HepG2 (cell line): ENCODE measurements around the gene TSPAN17. TPM values are rescaled to one million over a fixed set of nuclear protein-coding genes. Genes with fewer than 3 reads are reported as not detected.

Source experiments
- ATAC-seq: fragments of 200-7000 bp; cut with Tn5 transposase; 3 replicates; pipeline ENCODE4 v1.9.1; 2020; ENCODE audit warnings: mild to moderate bottlenecking, moderate library complexity
- BruUV-seq: library from RNA; stranded (reverse); fragments of 400-500 nt; replicated peaks from 2 replicates; lab custom pipeline; 2021; lab: Mats Ljungman, UMichigan
- CTCF ChIA-PET: fragments of 300-600 bp; formaldehyde crosslinking; extraction: SDS; loops from one replicate; lab custom pipeline; 2021; ENCODE audit warnings: low total read pairs, inconsistent platforms, low intra/inter-chr PET ratio; lab: Yijun Ruan, JAX
- POLR2A ChIA-PET: fragments of 350-600 bp; sonication (Branson Sonifier 250); formaldehyde crosslinking; loops from one replicate; lab custom pipeline; 2020; ENCODE audit warnings: antibody characterized with exemption, inconsistent platforms; lab: Yijun Ruan, JAX
- DNase-seq: peaks from one replicate; pipeline ENCODE4 v3.0.0-alpha.2; 2015; ENCODE audit warnings: low spot score
- FAIRE-seq: peaks from 3 replicates; lab custom pipeline; 2011; peaks lifted over from hg19 to GRCh38; lab: Jason Lieb, UNC
- H2AFZ ChIP-seq: one replicate; pipeline ENCODE4 v1.6.1; 2011; ENCODE audit warnings: low read length, inconsistent platforms
- H3K27ac ChIP-seq: fragments of 300-600 bp; 3 replicates; pipeline ENCODE4 v1.8.0; 2011; ENCODE audit warnings: mixed run types, mild to moderate bottlenecking, mixed read lengths, low read length, inconsistent platforms; ENCODE audit not compliant: insufficient read depth; ENCODE audit errors: extremely low read length
- H3K27me3 ChIP-seq, 2 experiments: fragments of 200-600 bp in 1 of 2; 2 replicates in 1 of 2; 3 replicates in 1 of 2; pipeline versions ENCODE4 v1.6.0 to v1.8.0; 2011; ENCODE audit warnings: low read length in 2 of 2, mild to moderate bottlenecking in 2 of 2, moderate library complexity in 2 of 2, inconsistent platforms in 1 of 2; ENCODE audit not compliant: insufficient read depth in 2 of 2, control insufficient read depth in 1 of 2
- H3K36me3 ChIP-seq, 2 experiments: fragments of 200-600 bp in 1 of 2; replicated peaks in 1 of 2; 2 replicates in 1 of 2; 3 replicates in 1 of 2; pipeline versions ENCODE4 v1.5.1 to v1.8.0; 2011; ENCODE audit warnings: low read length in 2 of 2, inconsistent platforms in 1 of 2; ENCODE audit not compliant: insufficient read depth in 2 of 2, control insufficient read depth in 1 of 2
- H3K4me1 ChIP-seq: 2 replicates; pipeline ENCODE4 v1.5.1; 2012; ENCODE audit warnings: low read length, inconsistent platforms; ENCODE audit not compliant: insufficient read depth
- H3K4me2 ChIP-seq: 2 replicates; pipeline ENCODE4 v1.6.0; 2011; ENCODE audit warnings: low read depth, low read length, inconsistent platforms
- H3K4me3 ChIP-seq, 3 experiments: fragments of 200-600 bp in 1 of 3; sonication (generic), shearing (Covaris generic) in 1 of 3; replicated peaks in 1 of 3; 2 replicates each; pipeline ENCODE4 v1.5.1; 2011 to 2016; ENCODE audit warnings: low read length in 3 of 3, inconsistent platforms in 2 of 3, low read depth in 2 of 3, mild to moderate bottlenecking in 2 of 3, control low read depth in 1 of 3, mixed read lengths in 1 of 3; ENCODE audit not compliant: insufficient read depth in 1 of 3
- H3K79me2 ChIP-seq: one replicate; pipeline ENCODE4 v1.6.1; 2011; ENCODE audit warnings: low read length, inconsistent platforms; ENCODE audit not compliant: insufficient read depth
- H3K9ac ChIP-seq: 2 replicates; pipeline ENCODE4 v1.6.0; 2011; ENCODE audit warnings: mild to moderate bottlenecking, low read depth, low read length, inconsistent platforms; ENCODE audit not compliant: insufficient read depth
- H3K9me3 ChIP-seq: 2 replicates; pipeline ENCODE4 v1.5.1; 2012; ENCODE audit warnings: mild to moderate bottlenecking, low read length
- H4K20me1 ChIP-seq: 2 replicates; pipeline ENCODE4 v1.6.0; 2011; ENCODE audit warnings: inconsistent platforms, mild to moderate bottlenecking, low read length, moderate library complexity; ENCODE audit not compliant: insufficient read depth
- HOXA7 ChIP-seq: sonication (generic); formaldehyde crosslinking; IDR thresholded peaks from 2 replicates; pipeline ENCODE4 v1.8.1; 2022; ENCODE audit warnings: mild to moderate bottlenecking, missing genetic modification reagents, moderate library complexity
- MBD4 ChIP-seq: IDR thresholded peaks from 2 replicates; pipeline ENCODE4 v1.6.1; 2012; ENCODE audit warnings: low read length, inconsistent platforms, borderline replicate concordance
- ZNF563 ChIP-seq: sonication (generic); formaldehyde crosslinking; IDR thresholded peaks from 2 replicates; pipeline ENCODE4 v1.8.0; 2022; ENCODE audit warnings: mild to moderate bottlenecking, moderate library complexity, missing genetic modification reagents
- ZNF768 ChIP-seq: sonication (generic); formaldehyde crosslinking; IDR thresholded peaks from 2 replicates; pipeline ENCODE4 v1.4.0; 2020; ENCODE audit warnings: missing genetic modification reagents
- ZSCAN20 ChIP-seq: sonication (generic); formaldehyde crosslinking; IDR thresholded peaks from 2 replicates; pipeline ENCODE4 v1.4.0; 2020; ENCODE audit warnings: missing genetic modification reagents, mild to moderate bottlenecking, borderline replicate concordance
- WGBS: methylation state at CpG from one replicate; pipeline ENCODE4 v1.1.6; 2017; ENCODE audit warnings: low lambda C conversion rate; 5-methylcytosine and 5-hydroxymethylcytosine counted together
- in situ Hi-C: cut with HindIII; loops from 2 replicates; pipeline ENCODE4 v1.10.0; 2017; ENCODE audit warnings: low pct_unique_long_range_greater_than_20kb; ENCODE audit not compliant: extremely low pct_ligation_motif_present
- intact Hi-C: fragments of 100-400 bp; cut with micrococcal nuclease; formaldehyde crosslinking; loops from one replicate; pipeline ENCODE4 v1.10.0; 2022; ENCODE audit not compliant: unreplicated experiment
- polyA plus RNA-seq, 8 experiments: library from polyadenylated mRNA; depleted of rRNA in 3 of 8; stranded (reverse) in 7 of 8; unstranded in 1 of 8; fragments of >200 nt; fragmentation: Illumina TruSeq in 4 of 8; extraction: Trizol in 4 of 8; gene quantifications; 2 replicates each; pipeline versions ENCODE4 v1.2.1 to v1.2.3, GENCODE V29; 2011 to 2016; ENCODE audit warnings: low read depth in 4 of 8, missing spikeins in 1 of 8, mixed read lengths in 1 of 8; ENCODE audit not compliant: insufficient read depth in 1 of 8
- total RNA-seq, 5 experiments: library from RNA; depleted of rRNA; stranded (reverse); fragments of >200 nt; fragmentation: Illumina TruSeq; extraction: Trizol; gene quantifications; 2 replicates each; pipeline ENCODE4 v1.2.3, GENCODE V29; 2016; ENCODE audit warnings: low read depth in 1 of 5
- TF ChIP-seq, protein P1 (sequence below): sonication (generic); formaldehyde crosslinking; IDR thresholded peaks from 2 replicates; pipeline ENCODE4 v1.4.0; 2020; ENCODE audit warnings: missing genetic modification reagents
- TF ChIP-seq, protein P2 (sequence below): sonication (generic); formaldehyde crosslinking; conservative IDR thresholded peaks from 2 replicates; pipeline ENCODE4 v1.4.0; 2020; ENCODE audit warnings: missing genetic modification reagents
- TF ChIP-seq, protein P3 (sequence below): sonication (generic); formaldehyde crosslinking; IDR thresholded peaks from 2 replicates; pipeline ENCODE4 v1.4.0; 2020; ENCODE audit warnings: missing genetic modification reagents, low read depth, mild to moderate bottlenecking, borderline replicate concordance

TSPAN17 gene
- total and polyA plus RNA-seq, 2 of the 13 experiments (the other 11 are each of a cell fraction or from before 2014, with no cell fraction given): 11.5 to 15.0 TPM

DNA sequence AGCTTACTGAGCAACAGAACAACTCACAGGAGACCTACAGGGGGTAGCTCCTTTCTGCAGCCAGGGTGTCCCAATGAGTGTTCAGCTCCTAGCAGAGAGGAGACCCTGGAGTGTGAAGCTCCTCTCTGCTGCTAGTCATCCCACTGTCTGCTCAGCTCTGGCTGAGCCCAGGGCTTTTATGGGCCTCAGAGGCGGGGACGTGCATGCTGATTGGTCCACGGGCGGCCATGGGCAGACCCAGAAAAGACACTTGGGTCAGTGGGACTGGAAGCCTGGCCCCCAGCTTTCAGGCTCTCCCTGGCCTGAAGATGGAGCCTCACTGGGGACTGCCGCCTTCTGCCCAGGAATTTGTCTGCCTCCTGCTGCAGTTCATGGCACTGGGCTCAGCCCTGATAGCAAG is 40.6 kb downstream of the TSPAN17 start:
- H3K36me3 ChIP-seq: no peaks in the 10 kb centered on the region
- DNase-seq (no peak), ATAC-seq (peak; percentile 60), FAIRE-seq (no peak)
- H3K79me2 ChIP-seq: no peaks in the 10 kb centered on the region
- H3K4me2 ChIP-seq: no peak overlapping the region
- H4K20me1 ChIP-seq: no peaks in the 10 kb centered on the region
- intact Hi-C loops (no loop called here), in situ Hi-C loops (no loop called here)
- no peaks in the 10 kb centered on the region for H3K4me1 ChIP-seq
- no CpG with 5 or more reads among the region's 5 CpGs for WGBS
- H2AFZ ChIP-seq: no peak overlapping the region
- peaks cover 4 to 32% of the 10 kb centered on the region in 2 experiments; a peak in 4 of 5 replicates for H3K27me3 ChIP-seq
- no peak overlapping the region for H3K27ac ChIP-seq
- H3K9me3 ChIP-seq: no peaks in the 10 kb centered on the region
- no TSS peak for BruUV-seq
- ChIA-PET POLR2A (no interaction called here), CTCF (no interaction called here)
- no peak overlapping the region for H3K9ac ChIP-seq
- TF ChIP-seq ZNF768 (CRISPR knock-in tag) (no peak), ZSCAN20 (CRISPR knock-in tag) (no peak), ZNF563 (CRISPR knock-in tag) (no peak), MBD4 (no peak), HOXA7 (CRISPR knock-in tag) (no peak)
- TF ChIP-seq, protein P1, sequence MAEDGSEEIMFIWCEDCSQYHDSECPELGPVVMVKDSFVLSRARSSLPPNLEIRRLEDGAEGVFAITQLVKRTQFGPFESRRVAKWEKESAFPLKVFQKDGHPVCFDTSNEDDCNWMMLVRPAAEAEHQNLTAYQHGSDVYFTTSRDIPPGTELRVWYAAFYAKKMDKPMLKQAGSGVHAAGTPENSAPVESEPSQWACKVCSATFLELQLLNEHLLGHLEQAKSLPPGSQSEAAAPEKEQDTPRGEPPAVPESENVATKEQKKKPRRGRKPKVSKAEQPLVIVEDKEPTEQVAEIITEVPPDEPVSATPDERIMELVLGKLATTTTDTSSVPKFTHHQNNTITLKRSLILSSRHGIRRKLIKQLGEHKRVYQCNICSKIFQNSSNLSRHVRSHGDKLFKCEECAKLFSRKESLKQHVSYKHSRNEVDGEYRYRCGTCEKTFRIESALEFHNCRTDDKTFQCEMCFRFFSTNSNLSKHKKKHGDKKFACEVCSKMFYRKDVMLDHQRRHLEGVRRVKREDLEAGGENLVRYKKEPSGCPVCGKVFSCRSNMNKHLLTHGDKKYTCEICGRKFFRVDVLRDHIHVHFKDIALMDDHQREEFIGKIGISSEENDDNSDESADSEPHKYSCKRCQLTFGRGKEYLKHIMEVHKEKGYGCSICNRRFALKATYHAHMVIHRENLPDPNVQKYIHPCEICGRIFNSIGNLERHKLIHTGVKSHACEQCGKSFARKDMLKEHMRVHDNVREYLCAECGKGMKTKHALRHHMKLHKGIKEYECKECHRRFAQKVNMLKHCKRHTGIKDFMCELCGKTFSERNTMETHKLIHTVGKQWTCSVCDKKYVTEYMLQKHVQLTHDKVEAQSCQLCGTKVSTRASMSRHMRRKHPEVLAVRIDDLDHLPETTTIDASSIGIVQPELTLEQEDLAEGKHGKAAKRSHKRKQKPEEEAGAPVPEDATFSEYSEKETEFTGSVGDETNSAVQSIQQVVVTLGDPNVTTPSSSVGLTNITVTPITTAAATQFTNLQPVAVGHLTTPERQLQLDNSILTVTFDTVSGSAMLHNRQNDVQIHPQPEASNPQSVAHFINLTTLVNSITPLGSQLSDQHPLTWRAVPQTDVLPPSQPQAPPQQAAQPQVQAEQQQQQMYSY (CRISPR knock-in tag): no peak
- TF ChIP-seq, protein P2, sequence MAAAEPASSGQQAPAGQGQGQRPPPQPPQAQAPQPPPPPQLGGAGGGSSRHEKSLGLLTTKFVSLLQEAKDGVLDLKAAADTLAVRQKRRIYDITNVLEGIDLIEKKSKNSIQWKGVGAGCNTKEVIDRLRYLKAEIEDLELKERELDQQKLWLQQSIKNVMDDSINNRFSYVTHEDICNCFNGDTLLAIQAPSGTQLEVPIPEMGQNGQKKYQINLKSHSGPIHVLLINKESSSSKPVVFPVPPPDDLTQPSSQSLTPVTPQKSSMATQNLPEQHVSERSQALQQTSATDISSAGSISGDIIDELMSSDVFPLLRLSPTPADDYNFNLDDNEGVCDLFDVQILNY (CRISPR knock-in tag): no peak
- TF ChIP-seq, protein P3, sequence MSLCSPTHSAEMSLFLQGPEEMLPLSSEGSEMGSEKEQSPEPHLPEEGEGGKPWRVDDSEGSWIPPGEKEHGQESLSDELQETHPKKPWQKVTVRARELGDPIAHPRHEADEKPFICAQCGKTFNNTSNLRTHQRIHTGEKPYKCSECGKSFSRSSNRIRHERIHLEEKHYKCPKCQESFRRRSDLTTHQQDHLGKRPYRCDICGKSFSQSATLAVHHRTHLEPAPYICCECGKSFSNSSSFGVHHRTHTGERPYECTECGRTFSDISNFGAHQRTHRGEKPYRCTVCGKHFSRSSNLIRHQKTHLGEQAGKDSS (CRISPR knock-in tag): no peak
- H3K4me3 ChIP-seq: no peak overlapping the region
